GM18520 (cell line): ENCODE results near the gene CACNB3.
"Not testable (repeated sequence)": the region's sequence is repeated elsewhere in the genome, so short reads cannot be mapped to it uniquely, and the experiment has no call there.

ENCODE experiments used
- ATAC-seq: cut with Tn5 transposase; IDR thresholded peaks from one replicate; pipeline ENCODE4 v1.9.1; 2021; ENCODE audit not compliant: unreplicated experiment

Gene CACNB3

GRCh38 chr12:48852734-48853688 is 34.7 kb downstream of the CACNB3 start:
- ATAC-seq: peak; percentile 27

- no peak for ATAC-seq
Measured at GRCh38 chr12:48854488-48854887, 36.2 kb downstream of the CACNB3 start.

GRCh38 chr12:48854932-48855331 is 36.6 kb downstream of the CACNB3 start:
- ATAC-seq: not testable (repeated sequence)

- no peak for ATAC-seq
Measured at GRCh38 chr12:48856379-48856778, 38.1 kb downstream of the CACNB3 start.

- ATAC-seq: peak; percentile 42
Measured at GRCh38 chr12:48857278-48857994, 39.1 kb downstream of the CACNB3 start.

GRCh38 chr12:48858043-48858442 is 39.7 kb downstream of the CACNB3 start:
- no peak for ATAC-seq

- ATAC-seq: no peak
Measured at GRCh38 chr12:48859607-48860006, 41.3 kb downstream of the CACNB3 start.

GRCh38 chr12:48860236-48860635 is 41.9 kb downstream of the CACNB3 start:
- not testable (repeated sequence) for ATAC-seq

GRCh38 chr12:48861111-48861510 is 42.8 kb downstream of the CACNB3 start:
- ATAC-seq: no peak

- no peak for ATAC-seq
Measured at GRCh38 chr12:48862760-48863159, 44.5 kb downstream of the CACNB3 start.

GRCh38 chr12:48863291-48863690 is 45.0 kb downstream of the CACNB3 start:
- no peak for ATAC-seq

- peak; percentile 89 for ATAC-seq
Measured at GRCh38 chr12:48865281-48866051, 47.2 kb downstream of the CACNB3 start, which contains the start of gene RND1. Gene RND1 (minus strand): TSS chr12:48865870. CDS start chr12:48865767, 103 bp downstream.

GRCh38 chr12:48866052-48866711 is 47.9 kb downstream of the CACNB3 start:
- no peak for ATAC-seq

GRCh38 chr12:48868451-48868850 is 50.2 kb downstream of the CACNB3 start:
- ATAC-seq: no peak

- no peak for ATAC-seq
Measured at GRCh38 chr12:48869191-48869590, 50.9 kb downstream of the CACNB3 start.

GRCh38 chr12:48873096-48873495 is 54.8 kb downstream of the CACNB3 start:
- no peak for ATAC-seq

- not testable (repeated sequence) for ATAC-seq
Measured at GRCh38 chr12:48873534-48873933, 55.2 kb downstream of the CACNB3 start.

GRCh38 chr12:48875944-48876515 is 57.7 kb downstream of the CACNB3 start:
- ATAC-seq: no peak
